Thyroid gland (tissue), 4 donors: ENCODE data around the gene LOXHD1. TPM values are rescaled to one million over a fixed set of nuclear protein-coding genes. Genes with fewer than 3 reads are reported as not detected.

ENCODE experiments used
- DNase-seq, 2 donors: peaks; one replicate each; pipeline ENCODE4 v3.0.0-alpha.2; 2019
- H3K27ac ChIP-seq, 3 donors: fragments of 200-600 bp; sonication (generic); 1 replicate in 2 of 3; 2 replicates in 1 of 3; pipeline ENCODE4 v1.5.1; 2016 to 2019; ENCODE audit warnings: mild to moderate bottlenecking in 1 of 3, moderate library complexity in 1 of 3
- H3K27me3 ChIP-seq: fragments of 200-600 bp; sonication (generic); one replicate; pipeline ENCODE4 v1.5.1; 2019
- H3K36me3 ChIP-seq, 2 donors: fragments of 200-600 bp; sonication (generic); one replicate each; pipeline ENCODE4 v1.5.1; 2016 to 2019
- H3K4me1 ChIP-seq, 2 donors: fragments of 200-600 bp; sonication (generic); one replicate each; pipeline ENCODE4 v1.5.1; 2017 to 2019
- H3K4me3 ChIP-seq, 3 donors: fragments of 200-600 bp; sonication (generic); replicated peaks in 1 of 3; 1 replicate in 2 of 3; 2 replicates in 1 of 3; pipeline ENCODE4 v1.5.1; 2016; ENCODE audit warnings: mild to moderate bottlenecking in 1 of 3
- H3K9me3 ChIP-seq: fragments of 200-600 bp; sonication (generic); one replicate; pipeline ENCODE4 v1.5.1; 2017
- POLR2A ChIP-seq, 2 donors: fragments of 450-650 bp; IDR thresholded peaks; one replicate each; pipeline ENCODE4 v1.6.1; 2017; ENCODE audit warnings: antibody characterized with exemption in 2 of 2, mild to moderate bottlenecking in 2 of 2, moderate library complexity in 1 of 2
- WGBS, 2 donors: methylation state at CpG; one replicate each; pipeline ENCODE4 v1.1.5; 2017; 5-methylcytosine and 5-hydroxymethylcytosine counted together
- intact Hi-C: fragments of 100-400 bp; cut with DNase I; formaldehyde crosslinking; loops from one replicate; pipeline ENCODE4 v1.15.1; 2023
- total RNA-seq, 4 donors: library from RNA; depleted of rRNA; stranded (reverse); fragments of >200 nt; gene quantifications; one replicate each; pipeline ENCODE4 v1.2.3, GENCODE V29; 2016
- TF ChIP-seq, protein P1 (sequence below), 6 experiments: fragments of 200-600 bp in 3 of 6; fragments of 450-650 bp in 3 of 6; sonication (generic) in 3 of 6; IDR thresholded peaks; one replicate each; pipeline ENCODE4 v1.5.1; 2016 to 2019; ENCODE audit warnings: antibody characterized with exemption in 6 of 6, mild to moderate bottlenecking in 2 of 6, inconsistent platforms in 1 of 6, moderate library complexity in 1 of 6

Gene LOXHD1
- total RNA-seq, 4 donors from 2014 or later: 0.11 to 0.83 (median 0.32) TPM

- no peaks in the 10 kb centered on the region for H3K27me3 ChIP-seq
- H3K4me1 ChIP-seq: no peaks in the 10 kb centered on the region
- H3K36me3 ChIP-seq: no peaks in the 10 kb centered on the region
- DNase-seq: no peak
- intact Hi-C loops: no loop called here
- 93 to 95% methylated on average over 13 of the region's 13 CpGs for WGBS, 2 donors
- H3K27ac ChIP-seq: no peak overlapping the region
- H3K4me3 ChIP-seq: no peak overlapping the region
- TF ChIP-seq POLR2A (IDR thresholded peaks at IDR 0.05): no peak
- TF ChIP-seq, protein P1, sequence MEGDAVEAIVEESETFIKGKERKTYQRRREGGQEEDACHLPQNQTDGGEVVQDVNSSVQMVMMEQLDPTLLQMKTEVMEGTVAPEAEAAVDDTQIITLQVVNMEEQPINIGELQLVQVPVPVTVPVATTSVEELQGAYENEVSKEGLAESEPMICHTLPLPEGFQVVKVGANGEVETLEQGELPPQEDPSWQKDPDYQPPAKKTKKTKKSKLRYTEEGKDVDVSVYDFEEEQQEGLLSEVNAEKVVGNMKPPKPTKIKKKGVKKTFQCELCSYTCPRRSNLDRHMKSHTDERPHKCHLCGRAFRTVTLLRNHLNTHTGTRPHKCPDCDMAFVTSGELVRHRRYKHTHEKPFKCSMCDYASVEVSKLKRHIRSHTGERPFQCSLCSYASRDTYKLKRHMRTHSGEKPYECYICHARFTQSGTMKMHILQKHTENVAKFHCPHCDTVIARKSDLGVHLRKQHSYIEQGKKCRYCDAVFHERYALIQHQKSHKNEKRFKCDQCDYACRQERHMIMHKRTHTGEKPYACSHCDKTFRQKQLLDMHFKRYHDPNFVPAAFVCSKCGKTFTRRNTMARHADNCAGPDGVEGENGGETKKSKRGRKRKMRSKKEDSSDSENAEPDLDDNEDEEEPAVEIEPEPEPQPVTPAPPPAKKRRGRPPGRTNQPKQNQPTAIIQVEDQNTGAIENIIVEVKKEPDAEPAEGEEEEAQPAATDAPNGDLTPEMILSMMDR (IDR thresholded peaks at IDR 0.05): no peak
- H3K9me3 ChIP-seq: no peaks in the 10 kb centered on the region
Observed at GRCh38 chr18:46456691-46457090, 200.3 kb downstream of the LOXHD1 start.

GRCh38 chr18:46452820-46453219, 204.2 kb downstream of the LOXHD1 start:
- H3K4me1 ChIP-seq: no peaks in the 10 kb centered on the region
- intact Hi-C loops: no loop called here
- H3K9me3 ChIP-seq: no peaks in the 10 kb centered on the region
- DNase-seq: no peak
- H3K4me3 ChIP-seq: no peak overlapping the region
- 77 to 82% methylated on average over 6 of the region's 6 CpGs for WGBS, 2 donors
- H3K36me3 ChIP-seq: no peaks in the 10 kb centered on the region
- no peaks in the 10 kb centered on the region for H3K27me3 ChIP-seq
- TF ChIP-seq POLR2A (IDR thresholded peaks at IDR 0.05): no peak
- TF ChIP-seq, protein P1 (IDR thresholded peaks at IDR 0.05): no peak
- H3K27ac ChIP-seq: no peak overlapping the region

DNA sequence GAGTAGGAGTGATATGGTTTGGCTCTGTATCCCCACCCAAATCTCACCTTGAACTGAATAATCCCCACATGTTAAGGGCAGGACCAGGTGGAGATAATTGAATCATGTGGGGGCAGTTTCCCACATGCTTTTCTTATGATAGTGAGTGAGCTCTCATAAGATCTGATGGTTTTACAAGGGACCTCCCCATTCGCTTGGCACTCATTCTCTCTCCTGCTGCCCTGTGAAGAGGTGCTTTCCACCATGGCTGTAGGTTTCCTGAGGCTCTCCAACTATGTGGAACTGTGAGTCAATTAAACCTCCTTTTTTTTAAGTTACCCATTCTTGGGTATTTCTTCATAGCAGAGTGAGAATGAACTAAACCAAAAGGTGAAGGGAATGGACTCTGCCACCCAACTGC, 207.5 kb downstream of the LOXHD1 start:
- Histone ChIP-seq H3K4me3 (no peak overlapping the region), H3K27me3 (no peaks in the 10 kb centered on the region), H3K36me3 (no peaks in the 10 kb centered on the region), H3K27ac (no peak overlapping the region), H3K4me1 (peaks cover 0 to 3% of the 10 kb centered on the region in 2 donors), H3K9me3 (no peaks in the 10 kb centered on the region)
- intact Hi-C loops: no loop called here
- DNase-seq: no peak
- TF ChIP-seq, protein P1 (IDR thresholded peaks at IDR 0.05): no peak
- TF ChIP-seq POLR2A (IDR thresholded peaks at IDR 0.05): no peak
- WGBS, 2 donors: 82% methylated on average over 1 of the region's 1 CpG; no CpG with 5 or more reads in 1 of the 2 donors

DNA sequence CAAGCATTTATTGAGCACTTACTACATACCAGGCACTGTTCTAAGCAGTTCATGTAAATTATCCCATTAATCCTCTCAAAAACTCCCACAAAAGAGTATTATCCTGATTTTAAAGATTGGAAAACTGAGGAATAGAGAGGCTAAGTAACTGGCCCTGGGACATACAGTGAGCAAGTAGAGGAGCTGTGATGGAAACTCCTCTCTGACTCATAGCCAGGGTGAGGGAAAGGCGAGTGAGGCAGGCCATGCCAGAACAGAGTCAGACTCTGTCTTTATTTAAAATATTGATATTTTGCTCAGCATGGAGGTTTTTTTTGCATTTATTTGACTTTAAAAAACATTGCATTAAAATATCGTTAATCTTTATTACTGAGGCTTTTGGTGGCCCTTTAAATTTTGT, 208.0 kb downstream of the LOXHD1 start:
- Histone ChIP-seq H3K36me3 (no peaks in the 10 kb centered on the region), H3K27me3 (no peaks in the 10 kb centered on the region), H3K27ac (no peak overlapping the region), H3K4me3 (no peak overlapping the region), H3K4me1 (peaks cover 0 to 3% of the 10 kb centered on the region in 2 donors), H3K9me3 (no peaks in the 10 kb centered on the region)
- intact Hi-C loops: no loop called here
- DNase-seq: no peak
- TF ChIP-seq, protein P1 (IDR thresholded peaks at IDR 0.05): no peak
- TF ChIP-seq POLR2A (IDR thresholded peaks at IDR 0.05): no peak
- WGBS, 2 donors: 88 to 93% methylated on average over 2 of the region's 2 CpGs

- no peak for DNase-seq
- 92 to 97% methylated on average over 4 of the region's 4 CpGs for WGBS, 2 donors
- no peaks in the 10 kb centered on the region for H3K27me3 ChIP-seq
- peaks cover 0 to 3% of the 10 kb centered on the region in 2 donors for H3K4me1 ChIP-seq
- no peak overlapping the region for H3K4me3 ChIP-seq
- intact Hi-C loops: no loop called here
- no peaks in the 10 kb centered on the region for H3K9me3 ChIP-seq
- no peaks in the 10 kb centered on the region for H3K36me3 ChIP-seq
- no peak for TF ChIP-seq POLR2A (IDR thresholded peaks at IDR 0.05)
- TF ChIP-seq, protein P1 (IDR thresholded peaks at IDR 0.05): no peak
- no peak overlapping the region for H3K27ac ChIP-seq
Observed at GRCh38 chr18:46448347-46448746, 208.7 kb downstream of the LOXHD1 start.
